RWPE1 (cell line): ENCODE measurements around the gene FBLN1.

ENCODE experiments used
- CTCF ChIA-PET: fragments of 350-600 bp; sonication (Branson Sonifier 250); formaldehyde crosslinking; extraction: SDS; loops from one replicate; lab custom pipeline; 2021; lab: Yijun Ruan, JAX
- POLR2A ChIA-PET: fragments of 400-600 bp; formaldehyde crosslinking; extraction: SDS; loops from one replicate; lab custom pipeline; 2020; ENCODE audit warnings: antibody characterized with exemption; ENCODE audit not compliant: low non-redundant PET; lab: Yijun Ruan, JAX
- DNase-seq: peaks from one replicate; pipeline ENCODE4 v3.0.0; 2012; ENCODE audit warnings: low spot score
- H3K27ac ChIP-seq: fragments of 450-650 bp; 2 replicates; pipeline ENCODE4 v1.5.1; 2017
- CTCF ChIP-seq: fragments of 450-650 bp; conservative IDR thresholded peaks from 2 replicates; pipeline ENCODE4 v1.5.1; 2017; ENCODE audit warnings: low read depth, mild to moderate bottlenecking

Gene FBLN1

GRCh38 chr22:45568213-45568612, 65.5 kb downstream of the FBLN1 start:
- no peak for TF ChIP-seq CTCF
- DNase-seq: no peak
- POLR2A ChIA-PET: no interaction called here
- CTCF ChIA-PET: no interaction called here
- no peak overlapping the region for H3K27ac ChIP-seq

- POLR2A ChIA-PET: no interaction called here
- no peak for DNase-seq
- CTCF ChIA-PET: no interaction called here
- no peak overlapping the region for H3K27ac ChIP-seq
- TF ChIP-seq CTCF: no peak
Observed at GRCh38 chr22:45571089-45571488, 68.4 kb downstream of the FBLN1 start.

- H3K27ac ChIP-seq: no peak overlapping the region
- TF ChIP-seq CTCF: no peak
- ChIA-PET CTCF (interaction anchor here (0.6 to 0.7 kb wide), 2 partner anchors 75 to 849 kb away, joined by 3 to 4 read pairs; no protein-coding TSS in a partner anchor), POLR2A (no interaction called here)
- DNase-seq: peak; percentile 52
Observed at GRCh38 chr22:45572444-45572843, 69.8 kb downstream of the FBLN1 start.

GRCh38 chr22:45574069-45574703, 71.5 kb downstream of the FBLN1 start:
- TF ChIP-seq CTCF: no peak
- ChIA-PET POLR2A (no interaction called here), CTCF (no interaction called here)
- no peak overlapping the region for H3K27ac ChIP-seq
- DNase-seq: no peak

GRCh38 chr22:45575173-45575572, 72.5 kb downstream of the FBLN1 start:
- CTCF ChIA-PET: no interaction called here
- no peak overlapping the region for H3K27ac ChIP-seq
- POLR2A ChIA-PET: no interaction called here
- DNase-seq: no peak
- TF ChIP-seq CTCF: no peak

- CTCF ChIA-PET: no interaction called here
Observed at GRCh38 chr22:45575607-45576272, 73.1 kb downstream of the FBLN1 start.

More at GRCh38 chr22:45575607-45576272, 73.1 kb downstream of the FBLN1 start:
- TF ChIP-seq CTCF: no peak
- POLR2A ChIA-PET: no interaction called here
- DNase-seq: no peak
- H3K27ac ChIP-seq: no peak overlapping the region
